ENCODE measurements around the gene ARHGAP27.

The ARHGAP27 gene

GRCh38 chr17:45384047-45384788, 48.5 kb downstream of the ARHGAP27 start:
- no peak for DNase-seq (ENCODE audit: low spot score)

- no peak for DNase-seq (ENCODE audit: low spot score)
Observed at GRCh38 chr17:45383003-45383402, 49.7 kb downstream of the ARHGAP27 start.

- no peak for DNase-seq (ENCODE audit: low spot score)
Observed at GRCh38 chr17:45382226-45382625, 50.4 kb downstream of the ARHGAP27 start.

GRCh38 chr17:45380991-45381390, 51.7 kb downstream of the ARHGAP27 start:
- DNase-seq (ENCODE audit: low spot score), result no peak

GRCh38 chr17:45380046-45380765, 52.5 kb downstream of the ARHGAP27 start:
- no peak for DNase-seq (ENCODE audit: low spot score)

GRCh38 chr17:45377401-45377800, 55.3 kb downstream of the ARHGAP27 start:
- no peak for DNase-seq (ENCODE audit: low spot score)

- no peak for DNase-seq (ENCODE audit: low spot score)
Observed at GRCh38 chr17:45376171-45377005, 56.3 kb downstream of the ARHGAP27 start.

GRCh38 chr17:45374501-45374900, 58.2 kb downstream of the ARHGAP27 start:
- DNase-seq (ENCODE audit: low spot score), result no peak

- no peak for DNase-seq (ENCODE audit: low spot score)
Observed at GRCh38 chr17:45372325-45372869, 60.3 kb downstream of the ARHGAP27 start.

- DNase-seq (ENCODE audit: low spot score), result peak; percentile 92
Observed at GRCh38 chr17:45371414-45372324, 61.0 kb downstream of the ARHGAP27 start.

- no peak for DNase-seq (ENCODE audit: low spot score)
Observed at GRCh38 chr17:45370949-45371413, 61.7 kb downstream of the ARHGAP27 start.

- DNase-seq (ENCODE audit: low spot score), result no peak
Observed at GRCh38 chr17:45369421-45369820, 63.2 kb downstream of the ARHGAP27 start.

GRCh38 chr17:45368651-45369050, 64.0 kb downstream of the ARHGAP27 start:
- no peak for DNase-seq (ENCODE audit: low spot score)

GRCh38 chr17:45367216-45367615, 65.5 kb downstream of the ARHGAP27 start:
- no peak for DNase-seq (ENCODE audit: low spot score)

- no peak for DNase-seq (ENCODE audit: low spot score)
Observed at GRCh38 chr17:45366691-45367090, 66.0 kb downstream of the ARHGAP27 start.

GRCh38 chr17:45366049-45366448, 66.6 kb downstream of the ARHGAP27 start:
- DNase-seq (ENCODE audit: low spot score), result no peak

- peak; percentile 60 for DNase-seq (ENCODE audit: low spot score)
Observed at GRCh38 chr17:45364531-45365390, 67.9 kb downstream of the ARHGAP27 start.

- no peak for DNase-seq (ENCODE audit: low spot score)
Observed at GRCh38 chr17:45363498-45363897, 69.2 kb downstream of the ARHGAP27 start.

- DNase-seq (ENCODE audit: low spot score), result no peak
Observed at GRCh38 chr17:45361976-45362375, 70.7 kb downstream of the ARHGAP27 start.

- DNase-seq (ENCODE audit: low spot score), result no peak
Observed at GRCh38 chr17:45361451-45361850, 71.2 kb downstream of the ARHGAP27 start.

All from kidney capillary endothelial cell (primary cell).